GM23248 (cell line): ENCODE results near the gene PLXNB1. TPM values are rescaled to one million over a fixed set of nuclear protein-coding genes. Genes with fewer than 3 reads are reported as not detected.

Experiments used
- DNase-seq: peaks from one replicate; pipeline ENCODE4 v3.0.0-alpha.2; 2015
- H2AFZ ChIP-seq: fragments of 200-600 bp; sonication (generic); 2 replicates; pipeline ENCODE4 v1.6.1; 2016; ENCODE audit warnings: antibody characterized with exemption
- H3F3A ChIP-seq: fragments of 200-600 bp; sonication (generic); 2 replicates; pipeline ENCODE4 v1.6.1; 2016; ENCODE audit warnings: mild to moderate bottlenecking, antibody characterized with exemption, mixed run types; ENCODE audit not compliant: insufficient read depth
- H3K27ac ChIP-seq: fragments of 200-600 bp; sonication (generic); 2 replicates; pipeline ENCODE4 v1.5.1; 2016; ENCODE audit warnings: mild to moderate bottlenecking
- H3K27me3 ChIP-seq: fragments of 200-600 bp; sonication (generic); replicated peaks from 2 replicates; pipeline ENCODE4 v1.6.1; 2016; ENCODE audit warnings: mild to moderate bottlenecking; ENCODE audit not compliant: insufficient read depth
- H3K36me3 ChIP-seq: fragments of 200-600 bp; sonication (generic); 2 replicates; pipeline ENCODE4 v1.6.1; 2016; ENCODE audit warnings: low read depth, mild to moderate bottlenecking
- H3K4me1 ChIP-seq: fragments of 200-600 bp; sonication (generic); 2 replicates; pipeline ENCODE4 v1.6.1; 2016; ENCODE audit warnings: mild to moderate bottlenecking; ENCODE audit not compliant: insufficient read depth
- H3K4me2 ChIP-seq: fragments of 200-600 bp; sonication (generic); one replicate; pipeline ENCODE4 v1.6.1; 2016; ENCODE audit warnings: mild to moderate bottlenecking; ENCODE audit not compliant: unreplicated experiment
- H3K4me3 ChIP-seq: fragments of 200-600 bp; sonication (generic); 2 replicates; pipeline ENCODE4 v1.5.1; 2016; ENCODE audit warnings: mild to moderate bottlenecking
- H3K79me2 ChIP-seq: fragments of 200-600 bp; sonication (generic); 2 replicates; pipeline ENCODE4 v1.6.1; 2016; ENCODE audit warnings: mild to moderate bottlenecking; ENCODE audit not compliant: insufficient read depth
- H3K9ac ChIP-seq: fragments of 200-600 bp; sonication (generic); 2 replicates; pipeline ENCODE4 v1.6.1; 2016; ENCODE audit warnings: mild to moderate bottlenecking
- H3K9me2 ChIP-seq: fragments of 200-600 bp; sonication (generic); 2 replicates; pipeline ENCODE4 v1.6.1; 2016; ENCODE audit warnings: mixed run types, mild to moderate bottlenecking, moderate library complexity; ENCODE audit not compliant: insufficient read depth
- H3K9me3 ChIP-seq: fragments of 200-600 bp; sonication (generic); one replicate; pipeline ENCODE4 v1.6.1; 2017; ENCODE audit warnings: low read depth
- H4K20me1 ChIP-seq: fragments of 200-600 bp; sonication (generic); 2 replicates; pipeline ENCODE4 v1.6.0; 2016; ENCODE audit not compliant: insufficient read depth
- EZH2 ChIP-seq: fragments of 200-600 bp; sonication (generic); IDR thresholded peaks from 2 replicates; pipeline ENCODE4 v1.6.1; 2018; ENCODE audit warnings: antibody characterized with exemption, mild to moderate bottlenecking; ENCODE audit not compliant: insufficient read depth, poor library complexity, severe bottlenecking
- EZH2phosphoT487 ChIP-seq: fragments of 200-600 bp; sonication (generic); IDR thresholded peaks from 2 replicates; pipeline ENCODE4 v1.6.1; 2018; ENCODE audit warnings: antibody characterized with exemption, moderate library complexity, mild to moderate bottlenecking, low read depth; ENCODE audit not compliant: insufficient read depth
- WGBS, 2 experiments: methylation state at CpG; one replicate each; pipeline ENCODE4 v1.1.6; 2015 to 2017; ENCODE audit warnings: low lambda C conversion rate in 2 of 2, low coverage in 1 of 2; ENCODE audit errors: missing lambda C conversion rate in 2 of 2; 5-methylcytosine and 5-hydroxymethylcytosine counted together
- in situ Hi-C: fragments of 300-500 bp; cut with MboI; formaldehyde crosslinking; loops from 2 replicates; pipeline ENCODE4 v1.15.0; 2020
- polyA plus RNA-seq: library from polyadenylated mRNA; unstranded; fragments of >200 nt; fragmentation: Nextera tagmentation; extraction: Ambion mirVana; gene quantifications from 2 replicates; pipeline ENCODE4 v1.2.1, GENCODE V29; 2016
- total RNA-seq: library from RNA; depleted of rRNA; stranded (reverse); fragments of >200 nt; shearing (Covaris generic); gene quantifications from 2 replicates; pipeline ENCODE4 v1.2.3, GENCODE V29; 2014

Gene PLXNB1
- total and polyA plus RNA-seq, 2 experiments from 2014 or later = 3.3 to 5.5 TPM

- Histone ChIP-seq H3K4me3 (no peak overlapping the region), H3K9ac (no peak overlapping the region), H3K9me2 (no peaks in the 10 kb centered on the region), H3K36me3 (no peaks in the 10 kb centered on the region), H4K20me1 (no peaks in the 10 kb centered on the region), H2AFZ (no peak overlapping the region), H3K4me2 (no peak overlapping the region), H3K79me2 (no peaks in the 10 kb centered on the region), H3K4me1 (no peaks in the 10 kb centered on the region), H3K27ac (no peak overlapping the region), H3F3A (no peaks in the 10 kb centered on the region), H3K9me3 (no peaks in the 10 kb centered on the region), H3K27me3 (no peaks in the 10 kb centered on the region)
- DNase-seq = peak; percentile 18
- in situ Hi-C loops = no loop called here
- no peak for TF ChIP-seq EZH2phosphoT487
- no peak for TF ChIP-seq EZH2
- WGBS, 2 experiments = 60 to 68% methylated on average over 4 of the region's 4 CpGs
Observed at GRCh38 chr3:48408823-48409281, 21.0 kb downstream of the PLXNB1 start.

GRCh38 chr3:48407542-48408099 is 22.3 kb downstream of the PLXNB1 start:
- H3K4me1 ChIP-seq = peaks cover under 1% of the 10 kb centered on the region
- no peaks in the 10 kb centered on the region for H3K79me2 ChIP-seq
- H3K4me2 ChIP-seq = no peak overlapping the region
- no peaks in the 10 kb centered on the region for H3K27me3 ChIP-seq
- DNase-seq = no peak
- H3K9me2 ChIP-seq = no peaks in the 10 kb centered on the region
- no peaks in the 10 kb centered on the region for H3K36me3 ChIP-seq
- H3K4me3 ChIP-seq = no peak overlapping the region
- no peaks in the 10 kb centered on the region for H4K20me1 ChIP-seq
- TF ChIP-seq EZH2 (no peak), EZH2phosphoT487 (no peak)
- no peak overlapping the region for H2AFZ ChIP-seq
- H3K27ac ChIP-seq = no peak overlapping the region
- WGBS, 2 experiments = 81 to 88% methylated on average over 8 of the region's 8 CpGs
- no peaks in the 10 kb centered on the region for H3F3A ChIP-seq
- H3K9ac ChIP-seq = no peak overlapping the region
- no peaks in the 10 kb centered on the region for H3K9me3 ChIP-seq
- in situ Hi-C loops = no loop called here

GRCh38 chr3:48406443-48407431 is 23.1 kb downstream of the PLXNB1 start:
- Histone ChIP-seq H3K9me2 (no peaks in the 10 kb centered on the region), H3K4me3 (no peak overlapping the region), H2AFZ (no peak overlapping the region), H3K9ac (no peak overlapping the region), H4K20me1 (no peaks in the 10 kb centered on the region), H3K4me1 (peaks cover 8% of the 10 kb centered on the region), H3F3A (peaks cover 4% of the 10 kb centered on the region), H3K4me2 (no peak overlapping the region), H3K9me3 (no peaks in the 10 kb centered on the region), H3K79me2 (no peaks in the 10 kb centered on the region), H3K27me3 (no peaks in the 10 kb centered on the region), H3K36me3 (no peaks in the 10 kb centered on the region), H3K27ac (no peak overlapping the region)
- no peak for DNase-seq
- in situ Hi-C loops = no loop called here
- TF ChIP-seq EZH2 = no peak
- no peak for TF ChIP-seq EZH2phosphoT487
- WGBS, 2 experiments = 88 to 89% methylated on average over 17 to 18 of the region's 18 CpGs

GRCh38 chr3:48405971-48406370 is 23.9 kb downstream of the PLXNB1 start:
- H3K9me3 ChIP-seq = no peaks in the 10 kb centered on the region
- in situ Hi-C loops = no loop called here
- H3F3A ChIP-seq = peaks cover 11% of the 10 kb centered on the region
- peaks cover 12% of the 10 kb centered on the region for H3K4me1 ChIP-seq
- no peaks in the 10 kb centered on the region for H3K27me3 ChIP-seq
- no peak overlapping the region for H2AFZ ChIP-seq
- no peaks in the 10 kb centered on the region for H3K79me2 ChIP-seq
- H3K27ac ChIP-seq = no peak overlapping the region
- no peak for DNase-seq
- H3K4me3 ChIP-seq = no peak overlapping the region
- no peaks in the 10 kb centered on the region for H3K36me3 ChIP-seq
- WGBS, 2 experiments = 38 to 60% methylated on average over 1 of the region's 1 CpG
- no peaks in the 10 kb centered on the region for H3K9me2 ChIP-seq
- TF ChIP-seq EZH2phosphoT487 (no peak), EZH2 (no peak)
- no peaks in the 10 kb centered on the region for H4K20me1 ChIP-seq
- H3K4me2 ChIP-seq = no peak overlapping the region
- H3K9ac ChIP-seq = no peak overlapping the region
